ENCODE results near the gene TMC1. TPM values are rescaled to one million over a fixed set of nuclear protein-coding genes. Genes with fewer than 3 reads are reported as not detected.

TMC1 gene
- total RNA-seq, 1 donor from 2014 or later = not detected

DNA sequence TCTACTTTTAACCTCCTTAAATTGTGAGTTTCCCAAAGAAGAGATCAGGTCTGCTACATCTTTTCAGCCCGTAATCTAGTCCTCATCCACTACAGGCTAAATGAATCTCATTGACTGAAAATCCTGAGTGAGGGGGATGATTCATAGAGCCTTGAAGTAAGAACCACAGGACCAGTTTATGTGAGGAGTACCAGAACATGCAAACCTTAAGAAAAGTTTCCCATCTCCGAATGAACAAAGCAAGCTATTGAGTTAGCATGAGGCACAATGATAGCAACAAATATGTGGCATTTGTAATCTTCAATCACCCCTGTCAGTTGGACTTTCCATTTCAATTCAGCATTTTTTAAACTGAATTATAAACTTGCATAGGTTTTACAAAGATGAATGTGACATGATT lies 234.4 kb downstream of the TMC1 start:
- Mint-ChIP-seq H3K27me3 (ENCODE audit: unreplicated experiment) (peaks cover 40% of the 10 kb centered on the region), H3K9me3 (ENCODE audit: unreplicated experiment) (no peaks in the 10 kb centered on the region), H3K4me3 (ENCODE audit: unreplicated experiment) (no peak overlapping the region), H3K27ac (ENCODE audit: unreplicated experiment) (no peak overlapping the region), H3K4me1 (ENCODE audit: unreplicated experiment) (no peaks in the 10 kb centered on the region), H3K36me3 (ENCODE audit: unreplicated experiment) (no peaks in the 10 kb centered on the region)
- TF ChIP-seq, protein P1, sequence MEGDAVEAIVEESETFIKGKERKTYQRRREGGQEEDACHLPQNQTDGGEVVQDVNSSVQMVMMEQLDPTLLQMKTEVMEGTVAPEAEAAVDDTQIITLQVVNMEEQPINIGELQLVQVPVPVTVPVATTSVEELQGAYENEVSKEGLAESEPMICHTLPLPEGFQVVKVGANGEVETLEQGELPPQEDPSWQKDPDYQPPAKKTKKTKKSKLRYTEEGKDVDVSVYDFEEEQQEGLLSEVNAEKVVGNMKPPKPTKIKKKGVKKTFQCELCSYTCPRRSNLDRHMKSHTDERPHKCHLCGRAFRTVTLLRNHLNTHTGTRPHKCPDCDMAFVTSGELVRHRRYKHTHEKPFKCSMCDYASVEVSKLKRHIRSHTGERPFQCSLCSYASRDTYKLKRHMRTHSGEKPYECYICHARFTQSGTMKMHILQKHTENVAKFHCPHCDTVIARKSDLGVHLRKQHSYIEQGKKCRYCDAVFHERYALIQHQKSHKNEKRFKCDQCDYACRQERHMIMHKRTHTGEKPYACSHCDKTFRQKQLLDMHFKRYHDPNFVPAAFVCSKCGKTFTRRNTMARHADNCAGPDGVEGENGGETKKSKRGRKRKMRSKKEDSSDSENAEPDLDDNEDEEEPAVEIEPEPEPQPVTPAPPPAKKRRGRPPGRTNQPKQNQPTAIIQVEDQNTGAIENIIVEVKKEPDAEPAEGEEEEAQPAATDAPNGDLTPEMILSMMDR (IDR thresholded peaks at IDR 0.05) = no peak
- no peak for DNase-seq (ENCODE audit: extremely low spot score, unreplicated experiment)

DNA sequence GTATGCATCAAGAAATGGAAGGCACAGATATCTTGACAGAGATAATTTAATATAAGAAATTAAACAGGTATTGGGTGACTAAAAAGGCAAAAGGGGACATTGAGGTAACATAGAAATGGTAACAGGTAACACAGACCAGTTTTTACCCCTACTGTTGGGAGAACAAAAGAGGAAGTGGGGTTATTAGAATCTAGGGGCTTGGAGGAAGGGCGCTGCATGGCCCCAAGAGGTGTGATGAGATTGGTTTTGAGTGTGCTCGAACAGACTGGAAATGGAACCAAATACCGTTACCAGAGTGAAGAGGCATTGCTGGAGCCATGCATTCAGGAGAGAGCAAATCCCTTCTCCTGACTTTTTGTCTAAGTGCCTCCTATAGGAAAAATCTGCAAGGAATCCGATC lies 237.5 kb downstream of the TMC1 start:
- no peaks in the 10 kb centered on the region for H3K9me3 Mint-ChIP-seq (ENCODE audit: unreplicated experiment)
- peaks cover 56% of the 10 kb centered on the region for H3K27me3 Mint-ChIP-seq (ENCODE audit: unreplicated experiment)
- DNase-seq (ENCODE audit: extremely low spot score, unreplicated experiment) = no peak
- H3K27ac Mint-ChIP-seq (ENCODE audit: unreplicated experiment) = no peak overlapping the region
- H3K4me3 Mint-ChIP-seq (ENCODE audit: unreplicated experiment) = no peak overlapping the region
- no peaks in the 10 kb centered on the region for H3K4me1 Mint-ChIP-seq (ENCODE audit: unreplicated experiment)
- H3K36me3 Mint-ChIP-seq (ENCODE audit: unreplicated experiment) = no peaks in the 10 kb centered on the region
- TF ChIP-seq, protein P1 (IDR thresholded peaks at IDR 0.05) = no peak

DNA sequence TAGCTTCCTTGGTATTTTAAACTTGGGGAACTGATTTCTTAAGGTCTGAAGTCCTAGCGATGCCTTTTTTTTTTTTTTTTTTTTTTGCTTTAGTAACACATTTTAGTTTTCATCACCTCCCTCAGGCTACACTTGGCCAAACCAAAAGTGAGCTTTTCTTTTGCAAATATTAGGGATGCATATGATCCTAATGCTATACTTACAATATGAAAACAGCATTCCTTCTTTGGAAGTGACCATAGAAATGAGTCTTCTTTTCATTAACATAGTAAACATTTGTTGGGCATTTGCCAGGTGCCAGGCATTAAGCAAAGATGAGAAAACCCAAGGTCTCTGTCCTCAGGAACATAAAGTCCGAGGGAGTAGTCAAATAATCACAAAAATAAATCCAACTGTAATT lies 241.6 kb downstream of the TMC1 start:
- no peak overlapping the region for H3K27ac Mint-ChIP-seq (ENCODE audit: unreplicated experiment)
- no peak overlapping the region for H3K4me3 Mint-ChIP-seq (ENCODE audit: unreplicated experiment)
- H3K9me3 Mint-ChIP-seq (ENCODE audit: unreplicated experiment) = no peaks in the 10 kb centered on the region
- TF ChIP-seq, protein P1 (IDR thresholded peaks at IDR 0.05) = no peak
- H3K4me1 Mint-ChIP-seq (ENCODE audit: unreplicated experiment) = no peaks in the 10 kb centered on the region
- no peaks in the 10 kb centered on the region for H3K36me3 Mint-ChIP-seq (ENCODE audit: unreplicated experiment)
- peaks cover 50% of the 10 kb centered on the region for H3K27me3 Mint-ChIP-seq (ENCODE audit: unreplicated experiment)
- DNase-seq (ENCODE audit: extremely low spot score, unreplicated experiment) = no peak

DNA sequence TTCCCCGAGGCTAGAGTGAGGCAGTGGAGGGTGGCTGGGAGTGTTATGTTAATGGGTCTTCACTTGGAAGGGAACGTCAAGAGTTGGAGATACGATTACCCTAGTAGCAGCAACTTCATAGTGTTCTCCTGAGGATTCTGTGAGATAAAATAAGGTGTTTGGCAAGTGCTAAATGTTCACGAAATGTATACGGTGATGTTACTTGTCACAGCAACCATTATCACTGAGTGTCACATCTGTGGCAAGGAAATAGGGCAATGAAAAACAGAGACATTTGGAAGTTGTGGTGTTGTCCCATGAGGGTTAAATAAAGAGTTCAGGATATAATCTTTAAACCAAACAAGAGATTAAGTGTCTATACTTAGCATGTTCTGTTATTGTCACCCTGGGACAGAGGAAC lies 248.1 kb downstream of the TMC1 start:
- TF ChIP-seq, protein P1 (IDR thresholded peaks at IDR 0.05) = no peak
- Mint-ChIP-seq H3K4me3 (ENCODE audit: unreplicated experiment) (no peak overlapping the region), H3K27ac (ENCODE audit: unreplicated experiment) (no peak overlapping the region), H3K27me3 (ENCODE audit: unreplicated experiment) (peaks cover 18% of the 10 kb centered on the region), H3K36me3 (ENCODE audit: unreplicated experiment) (no peaks in the 10 kb centered on the region), H3K9me3 (ENCODE audit: unreplicated experiment) (no peaks in the 10 kb centered on the region), H3K4me1 (ENCODE audit: unreplicated experiment) (no peaks in the 10 kb centered on the region)
- DNase-seq (ENCODE audit: extremely low spot score, unreplicated experiment) = no peak

DNA sequence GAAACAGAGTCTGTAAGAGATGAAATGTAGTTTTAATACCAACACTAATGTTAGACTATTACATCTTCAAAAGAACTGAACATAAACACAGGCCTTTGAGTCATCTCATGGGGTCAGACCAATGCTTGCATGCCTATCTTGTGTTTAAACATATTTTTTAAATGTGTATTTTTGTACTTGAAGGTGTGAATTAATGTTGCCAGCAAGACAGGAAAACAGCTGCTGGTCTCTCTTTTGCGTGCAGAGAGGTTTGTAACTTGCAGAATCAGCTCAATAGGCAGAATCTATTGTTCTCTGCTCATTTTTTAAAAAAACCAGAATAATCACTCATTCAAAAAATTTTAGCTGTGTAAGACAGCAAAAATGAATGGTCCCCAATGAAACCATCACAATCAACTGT lies 251.3 kb downstream of the TMC1 start:
- no peak overlapping the region for H3K4me3 Mint-ChIP-seq (ENCODE audit: unreplicated experiment)
- peaks cover 13% of the 10 kb centered on the region for H3K27me3 Mint-ChIP-seq (ENCODE audit: unreplicated experiment)
- H3K4me1 Mint-ChIP-seq (ENCODE audit: unreplicated experiment) = no peaks in the 10 kb centered on the region
- no peaks in the 10 kb centered on the region for H3K9me3 Mint-ChIP-seq (ENCODE audit: unreplicated experiment)
- no peak overlapping the region for H3K27ac Mint-ChIP-seq (ENCODE audit: unreplicated experiment)
- H3K36me3 Mint-ChIP-seq (ENCODE audit: unreplicated experiment) = no peaks in the 10 kb centered on the region
- TF ChIP-seq, protein P1 (IDR thresholded peaks at IDR 0.05) = no peak
- no peak for DNase-seq (ENCODE audit: extremely low spot score, unreplicated experiment)
